ENCODE results near the gene SSH2.

SSH2 gene

DNA sequence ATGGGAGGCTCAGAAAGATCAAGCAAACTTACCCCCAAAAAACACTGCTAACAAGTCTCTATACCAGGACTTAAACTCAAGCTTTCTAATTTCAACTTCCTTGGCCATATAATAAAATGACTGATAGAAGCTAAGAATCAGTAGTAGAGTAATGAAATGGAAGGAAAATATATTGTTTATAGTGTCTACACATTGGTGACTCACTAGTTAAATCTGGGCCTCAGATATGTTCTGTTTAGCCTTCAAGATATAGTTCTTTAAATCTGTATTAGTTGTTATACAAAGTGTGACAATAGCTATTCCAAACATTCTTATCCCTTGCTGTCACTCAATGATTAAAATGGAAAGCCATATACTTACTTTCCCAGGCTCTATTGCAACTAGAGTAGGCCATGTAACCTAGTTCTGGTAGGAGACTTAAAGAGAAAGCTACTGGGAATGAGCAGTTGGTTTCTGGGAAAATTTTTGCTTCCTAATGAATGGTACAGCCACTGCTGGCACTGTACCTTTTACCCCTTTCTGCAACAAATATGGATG lies 18.3 kb downstream of the SSH2 start:
- Histone ChIP-seq H3K4me2 (ENCODE audit: low read depth, low read length, poor library complexity, severe bottlenecking) (no peak overlapping the region), H4K20me1 (ENCODE audit: low read depth, low read length) (peaks cover 6% of the 10 kb centered on the region; the same call in 1 of the 2 replicates), H3K79me2 (ENCODE audit: insufficient read depth, low read length) (peaks cover 93% of the 10 kb centered on the region), H3K9ac (ENCODE audit: low read length) (no peak overlapping the region), H3K4me3 (ENCODE audit: insufficient read depth, low read length, poor library complexity, severe bottlenecking) (no peak overlapping the region), H3F3A (ENCODE audit: insufficient read depth) (peaks cover 4% of the 10 kb centered on the region; the same call in 1 of the 2 replicates), H3K9me3 (ENCODE audit: insufficient read depth, low read length) (peaks cover 9% of the 10 kb centered on the region; the same call in 1 of the 2 replicates), H3K36me3 (ENCODE audit: low read length) (peaks cover 12% of the 10 kb centered on the region; the same call in 1 of the 2 replicates), H3K27me3 (ENCODE audit: low read length) (no peaks in the 10 kb centered on the region), H2AFZ (ENCODE audit: low read depth, low read length, severe bottlenecking) (no peak overlapping the region), H3K9me2 (replicated peaks; ENCODE audit: insufficient read depth, low read length) (no peaks in the 10 kb centered on the region), H3K27ac (ENCODE audit: low read depth, low read length) (no peak overlapping the region)
- TF ChIP-seq, protein P1, sequence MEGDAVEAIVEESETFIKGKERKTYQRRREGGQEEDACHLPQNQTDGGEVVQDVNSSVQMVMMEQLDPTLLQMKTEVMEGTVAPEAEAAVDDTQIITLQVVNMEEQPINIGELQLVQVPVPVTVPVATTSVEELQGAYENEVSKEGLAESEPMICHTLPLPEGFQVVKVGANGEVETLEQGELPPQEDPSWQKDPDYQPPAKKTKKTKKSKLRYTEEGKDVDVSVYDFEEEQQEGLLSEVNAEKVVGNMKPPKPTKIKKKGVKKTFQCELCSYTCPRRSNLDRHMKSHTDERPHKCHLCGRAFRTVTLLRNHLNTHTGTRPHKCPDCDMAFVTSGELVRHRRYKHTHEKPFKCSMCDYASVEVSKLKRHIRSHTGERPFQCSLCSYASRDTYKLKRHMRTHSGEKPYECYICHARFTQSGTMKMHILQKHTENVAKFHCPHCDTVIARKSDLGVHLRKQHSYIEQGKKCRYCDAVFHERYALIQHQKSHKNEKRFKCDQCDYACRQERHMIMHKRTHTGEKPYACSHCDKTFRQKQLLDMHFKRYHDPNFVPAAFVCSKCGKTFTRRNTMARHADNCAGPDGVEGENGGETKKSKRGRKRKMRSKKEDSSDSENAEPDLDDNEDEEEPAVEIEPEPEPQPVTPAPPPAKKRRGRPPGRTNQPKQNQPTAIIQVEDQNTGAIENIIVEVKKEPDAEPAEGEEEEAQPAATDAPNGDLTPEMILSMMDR (IDR thresholded peaks at IDR 0.05; ENCODE audit: insufficient read depth, low read length, poor library complexity, severe bottlenecking): no peak
- no peak for TF ChIP-seq EZH2phosphoT487 (conservative IDR thresholded peaks at IDR 0.05; ENCODE audit: low read length)

DNA sequence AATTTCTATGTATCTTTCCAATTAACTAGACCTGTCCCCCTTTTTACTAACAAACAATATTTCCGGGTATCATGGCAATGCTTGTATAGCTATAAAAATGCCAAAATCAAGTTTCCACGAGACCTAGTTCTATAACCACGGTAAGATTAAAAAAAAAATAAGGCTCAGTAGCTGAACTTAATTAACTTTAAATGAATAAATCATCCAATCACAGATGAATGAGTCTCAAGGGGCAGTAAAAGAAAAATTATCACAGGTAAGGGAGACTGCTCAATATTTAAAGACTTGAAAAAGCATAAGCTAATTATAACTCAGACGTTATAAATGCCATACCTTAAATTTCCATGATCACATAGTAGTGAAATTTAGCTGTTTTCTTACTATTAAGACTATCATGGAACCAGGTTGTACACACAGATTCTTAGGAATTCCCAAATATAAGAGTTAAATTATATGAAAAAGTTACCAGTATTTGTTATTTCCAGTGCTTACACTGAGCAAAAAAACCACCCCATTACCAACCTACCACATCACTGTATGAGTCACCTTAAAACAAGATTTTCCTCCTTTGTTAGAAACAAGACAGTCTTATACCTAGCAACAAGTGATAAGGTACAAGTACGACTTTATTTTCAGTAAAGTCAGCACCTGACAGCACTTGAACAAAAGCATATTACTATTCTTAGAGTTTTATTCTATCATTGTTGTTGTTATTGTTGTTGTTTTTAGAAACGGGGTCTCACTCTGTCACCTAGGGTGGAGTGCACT lies 20.6 kb downstream of the SSH2 start:
- Histone ChIP-seq H3K79me2 (ENCODE audit: insufficient read depth, low read length) (peaks cover 95% of the 10 kb centered on the region), H3K4me3 (ENCODE audit: insufficient read depth, low read length, poor library complexity, severe bottlenecking) (no peak overlapping the region), H3K27ac (ENCODE audit: low read depth, low read length) (no peak overlapping the region), H3K9me3 (ENCODE audit: insufficient read depth, low read length) (peaks cover 23% of the 10 kb centered on the region; the same call in 1 of the 2 replicates), H3K27me3 (ENCODE audit: low read length) (no peaks in the 10 kb centered on the region), H4K20me1 (ENCODE audit: low read depth, low read length) (peaks cover 6% of the 10 kb centered on the region; the same call in 1 of the 2 replicates), H2AFZ (ENCODE audit: low read depth, low read length, severe bottlenecking) (no peak overlapping the region), H3K4me2 (ENCODE audit: low read depth, low read length, poor library complexity, severe bottlenecking) (no peak overlapping the region), H3F3A (ENCODE audit: insufficient read depth) (no peaks in the 10 kb centered on the region), H3K36me3 (ENCODE audit: low read length) (peaks cover 12% of the 10 kb centered on the region; the same call in 1 of the 2 replicates), H3K9ac (ENCODE audit: low read length) (no peak overlapping the region), H3K9me2 (replicated peaks; ENCODE audit: insufficient read depth, low read length) (no peaks in the 10 kb centered on the region)
- TF ChIP-seq, protein P1 (IDR thresholded peaks at IDR 0.05; ENCODE audit: insufficient read depth, low read length, poor library complexity, severe bottlenecking): no peak
- no peak for TF ChIP-seq EZH2phosphoT487 (conservative IDR thresholded peaks at IDR 0.05; ENCODE audit: low read length)

DNA sequence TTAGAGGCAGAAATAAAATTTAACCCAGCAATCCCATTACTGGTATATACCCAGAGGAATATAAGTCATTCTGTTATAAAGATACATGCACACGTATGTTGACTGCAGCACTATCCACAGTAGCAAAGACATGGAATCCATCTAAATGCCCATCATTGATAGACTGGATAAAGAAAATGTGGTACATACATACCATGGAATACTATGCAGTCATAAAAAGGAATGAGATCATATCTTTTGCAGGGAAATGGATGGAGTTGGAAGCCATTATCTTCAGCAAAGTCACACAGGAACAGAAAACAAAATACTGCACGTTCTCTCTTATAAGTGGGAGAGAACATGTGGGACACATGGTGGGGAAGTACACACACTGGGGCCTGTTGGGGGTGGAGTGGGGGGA lies 23.1 kb downstream of the SSH2 start:
- TF ChIP-seq, protein P1 (IDR thresholded peaks at IDR 0.05; ENCODE audit: insufficient read depth, low read length, poor library complexity, severe bottlenecking): no peak
- TF ChIP-seq EZH2phosphoT487 (conservative IDR thresholded peaks at IDR 0.05; ENCODE audit: low read length): no peak
- H3K27ac ChIP-seq (ENCODE audit: low read depth, low read length): no peak overlapping the region
- no peaks in the 10 kb centered on the region for H3K9me2 ChIP-seq (replicated peaks; ENCODE audit: insufficient read depth, low read length)
- peaks cover 23% of the 10 kb centered on the region; the same call in 1 of the 2 replicates for H3K9me3 ChIP-seq (ENCODE audit: insufficient read depth, low read length)
- H3F3A ChIP-seq (ENCODE audit: insufficient read depth): 0 out of 2 replicates have a peak, but pooled peaks cover 3% of the 10 kb centered on the region
- H4K20me1 ChIP-seq (ENCODE audit: low read depth, low read length): peaks cover 6% of the 10 kb centered on the region; the same call in 1 of the 2 replicates
- no peak overlapping the region for H2AFZ ChIP-seq (ENCODE audit: low read depth, low read length, severe bottlenecking)
- H3K79me2 ChIP-seq (ENCODE audit: insufficient read depth, low read length): peaks cover 96% of the 10 kb centered on the region
- H3K27me3 ChIP-seq (ENCODE audit: low read length): no peaks in the 10 kb centered on the region
- H3K36me3 ChIP-seq (ENCODE audit: low read length): peaks cover 12% of the 10 kb centered on the region; the same call in 1 of the 2 replicates
- H3K9ac ChIP-seq (ENCODE audit: low read length): no peak overlapping the region
- H3K4me2 ChIP-seq (ENCODE audit: low read depth, low read length, poor library complexity, severe bottlenecking): no peak overlapping the region
- no peak overlapping the region for H3K4me3 ChIP-seq (ENCODE audit: insufficient read depth, low read length, poor library complexity, severe bottlenecking)

Data from SU-DHL-6 (cell line).